ENCODE results near the gene TMX1. TPM values are rescaled to one million over a fixed set of nuclear protein-coding genes. Genes with fewer than 3 reads are reported as not detected.

TMX1 gene
- total and polyA plus RNA-seq, 4 donors, result 8.8 to 26.9 (median 19.5) TPM

- intact Hi-C loops (cut with DNase I), result no loop called here
- no peaks in the 10 kb centered on the region for H3K27me3 ChIP-seq (ENCODE audit: control insufficient read depth in 1 of 2, insufficient read depth in 2 of 2, low read length in 1 of 2)
- H3K36me3 ChIP-seq (ENCODE audit: control insufficient read depth in 1 of 2, insufficient read depth in 2 of 2, low read length in 1 of 2), result no peaks in the 10 kb centered on the region
- H3K27ac ChIP-seq (ENCODE audit: low read depth in 1 of 2, low read length in 2 of 2), result no peak overlapping the region
- ATAC-seq (ENCODE audit: low FRiP score) (peak; percentile 50), DNase-seq (no peak)
- 85 to 86% methylated on average over 6 of the region's 6 CpGs for WGBS, 2 donors
- peaks cover 0 to 1% of the 10 kb centered on the region in 2 donors for H3K4me1 ChIP-seq (ENCODE audit: control insufficient read depth in 1 of 2, insufficient read depth in 2 of 2, low read length in 2 of 2)
- H3K4me3 ChIP-seq (ENCODE audit: low read length in 2 of 2), result no peak overlapping the region
- no peaks in the 10 kb centered on the region for H3K9me3 ChIP-seq (ENCODE audit: control insufficient read depth, low read length)
Observed at GRCh38 chr14:51293912-51294389, 53.9 kb downstream of the TMX1 start.

DNA sequence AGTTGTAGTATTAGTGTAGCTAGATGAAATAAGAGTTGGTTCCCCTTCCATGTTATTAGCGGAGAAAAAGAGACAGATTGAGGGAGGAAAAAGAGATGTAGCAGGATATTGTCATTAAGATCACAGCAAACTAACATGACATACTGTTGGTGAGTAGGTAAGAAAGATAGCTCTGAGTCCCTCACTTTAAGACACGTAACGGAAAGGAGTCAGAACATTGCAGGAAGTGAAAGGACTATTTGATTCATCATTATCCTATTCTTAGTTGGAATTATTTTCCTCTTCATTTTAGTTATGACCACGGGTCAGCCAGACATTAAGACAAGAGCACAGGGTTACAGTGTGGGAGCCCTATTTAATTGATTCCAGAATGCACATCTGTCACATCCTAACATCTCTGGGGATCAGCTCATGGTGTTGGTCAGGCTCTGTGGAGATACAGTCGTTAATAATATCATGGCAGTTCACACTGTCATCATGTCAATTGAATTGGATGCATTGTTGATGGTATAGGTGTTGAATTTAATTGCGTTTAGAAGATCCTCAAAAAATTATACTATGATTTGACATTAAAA is 55.0 kb downstream of the TMX1 start:
- Histone ChIP-seq H3K27me3 (ENCODE audit: control insufficient read depth in 1 of 2, insufficient read depth in 2 of 2, low read length in 1 of 2) (no peaks in the 10 kb centered on the region), H3K4me1 (ENCODE audit: control insufficient read depth in 1 of 2, insufficient read depth in 2 of 2, low read length in 2 of 2) (peaks cover 0 to 1% of the 10 kb centered on the region in 2 donors), H3K36me3 (ENCODE audit: control insufficient read depth in 1 of 2, insufficient read depth in 2 of 2, low read length in 1 of 2) (no peaks in the 10 kb centered on the region), H3K9me3 (ENCODE audit: control insufficient read depth, low read length) (no peaks in the 10 kb centered on the region), H3K4me3 (ENCODE audit: low read length in 2 of 2) (no peak overlapping the region), H3K27ac (ENCODE audit: low read depth in 1 of 2, low read length in 2 of 2) (no peak overlapping the region)
- DNase-seq, result no peak
- ATAC-seq (ENCODE audit: low FRiP score), result no peak
- WGBS, 2 donors, result 61 to 77% methylated on average over 6 of the region's 6 CpGs
- intact Hi-C loops (cut with DNase I), result no loop called here

GRCh38 chr14:51295646-51296263 is 55.7 kb downstream of the TMX1 start:
- H3K4me3 ChIP-seq (ENCODE audit: low read length in 2 of 2), result no peak overlapping the region
- H3K27ac ChIP-seq (ENCODE audit: low read depth in 1 of 2, low read length in 2 of 2), result no peak overlapping the region
- WGBS, 2 donors, result 77 to 85% methylated on average over 6 of the region's 6 CpGs
- H3K4me1 ChIP-seq (ENCODE audit: control insufficient read depth in 1 of 2, insufficient read depth in 2 of 2, low read length in 2 of 2), result peaks cover 0 to 1% of the 10 kb centered on the region in 2 donors
- no peaks in the 10 kb centered on the region for H3K27me3 ChIP-seq (ENCODE audit: control insufficient read depth in 1 of 2, insufficient read depth in 2 of 2, low read length in 1 of 2)
- no peaks in the 10 kb centered on the region for H3K9me3 ChIP-seq (ENCODE audit: control insufficient read depth, low read length)
- intact Hi-C loops (cut with DNase I), result no loop called here
- DNase-seq, result no peak
- H3K36me3 ChIP-seq (ENCODE audit: control insufficient read depth in 1 of 2, insufficient read depth in 2 of 2, low read length in 1 of 2), result no peaks in the 10 kb centered on the region
- no peak for ATAC-seq (ENCODE audit: low FRiP score)

DNA sequence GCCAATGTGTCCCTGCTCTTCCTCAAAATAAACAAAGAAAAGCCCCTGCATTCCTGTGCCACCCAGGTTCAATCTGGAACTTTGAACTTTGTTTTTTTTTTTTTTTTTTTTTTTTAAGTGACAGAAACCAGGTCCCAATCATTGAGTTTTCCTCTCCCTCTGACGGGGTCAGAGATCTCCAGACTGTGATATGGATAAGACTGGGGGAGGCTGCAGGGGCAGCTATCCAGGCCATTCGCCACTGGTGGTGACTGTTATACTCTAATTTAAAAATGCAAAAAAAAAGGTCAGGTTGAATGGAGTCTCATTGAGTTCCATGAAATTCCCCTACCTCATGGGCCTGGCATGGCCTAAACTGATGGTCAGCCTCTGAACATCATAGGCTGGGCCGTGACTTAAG is 57.0 kb downstream of the TMX1 start:
- Histone ChIP-seq H3K36me3 (ENCODE audit: control insufficient read depth in 1 of 2, insufficient read depth in 2 of 2, low read length in 1 of 2) (no peaks in the 10 kb centered on the region), H3K27ac (ENCODE audit: low read depth in 1 of 2, low read length in 2 of 2) (no peak overlapping the region), H3K9me3 (ENCODE audit: control insufficient read depth, low read length) (no peaks in the 10 kb centered on the region), H3K4me3 (ENCODE audit: low read length in 2 of 2) (no peak overlapping the region), H3K27me3 (ENCODE audit: control insufficient read depth in 1 of 2, insufficient read depth in 2 of 2, low read length in 1 of 2) (no peaks in the 10 kb centered on the region), H3K4me1 (ENCODE audit: control insufficient read depth in 1 of 2, insufficient read depth in 2 of 2, low read length in 2 of 2) (peaks cover 0 to 1% of the 10 kb centered on the region in 2 donors)
- no peak for DNase-seq
- 95 to 98% methylated on average over 3 of the region's 3 CpGs for WGBS, 2 donors
- no peak for ATAC-seq (ENCODE audit: low FRiP score)
- intact Hi-C loops (cut with DNase I), result no loop called here

GRCh38 chr14:51298895-51299294 is 58.8 kb downstream of the TMX1 start:
- WGBS, 2 donors, result 83 to 90% methylated on average over 1 of the region's 1 CpG
- no peaks in the 10 kb centered on the region for H3K4me1 ChIP-seq (ENCODE audit: control insufficient read depth in 1 of 2, insufficient read depth in 2 of 2, low read length in 2 of 2)
- DNase-seq (no peak), ATAC-seq (ENCODE audit: low FRiP score) (no peak)
- no peak overlapping the region for H3K27ac ChIP-seq (ENCODE audit: low read depth in 1 of 2, low read length in 2 of 2)
- no peaks in the 10 kb centered on the region for H3K36me3 ChIP-seq (ENCODE audit: control insufficient read depth in 1 of 2, insufficient read depth in 2 of 2, low read length in 1 of 2)
- H3K9me3 ChIP-seq (ENCODE audit: control insufficient read depth, low read length), result no peaks in the 10 kb centered on the region
- intact Hi-C loops (cut with DNase I), result no loop called here
- no peak overlapping the region for H3K4me3 ChIP-seq (ENCODE audit: low read length in 2 of 2)
- H3K27me3 ChIP-seq (ENCODE audit: control insufficient read depth in 1 of 2, insufficient read depth in 2 of 2, low read length in 1 of 2), result no peaks in the 10 kb centered on the region

DNA sequence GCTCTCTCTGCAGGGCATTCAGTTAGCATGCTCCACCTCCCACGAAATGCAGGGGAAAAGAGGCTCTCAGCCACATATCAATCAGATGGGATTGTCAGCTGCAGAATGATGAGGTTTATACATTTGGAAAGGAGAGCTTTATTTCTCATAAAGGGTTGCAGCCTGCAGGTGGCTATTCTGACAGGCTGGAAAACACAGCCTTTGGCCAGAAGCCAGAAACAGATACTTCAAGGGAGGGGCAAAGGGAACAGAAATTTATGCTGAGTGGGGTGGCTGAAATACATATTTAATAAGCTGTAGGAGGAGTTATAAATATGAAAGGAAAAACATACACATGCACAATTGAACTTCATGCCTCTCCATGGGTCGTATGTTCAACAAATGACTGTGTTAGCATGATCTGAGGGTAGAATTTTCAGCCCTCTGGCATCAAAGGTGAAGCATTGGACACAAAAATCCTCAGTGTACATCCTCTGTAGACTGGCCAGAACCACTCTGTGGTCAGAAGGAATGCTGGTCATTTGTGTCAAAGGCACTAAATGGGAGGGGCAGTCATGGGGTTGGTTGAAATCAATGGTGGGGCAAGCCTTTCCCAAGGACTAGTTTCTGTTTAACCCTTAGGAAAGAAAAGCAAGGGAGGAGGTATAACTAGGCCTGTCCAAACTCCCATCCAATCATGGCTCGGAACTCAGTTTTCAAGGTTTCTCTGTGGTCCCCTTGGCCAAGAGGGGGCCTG is 62.4 kb downstream of the TMX1 start:
- ATAC-seq (ENCODE audit: low FRiP score) (no peak), DNase-seq (no peak)
- no peaks in the 10 kb centered on the region for H3K36me3 ChIP-seq (ENCODE audit: control insufficient read depth in 1 of 2, insufficient read depth in 2 of 2, low read length in 1 of 2)
- no peak overlapping the region for H3K27ac ChIP-seq (ENCODE audit: low read depth in 1 of 2, low read length in 2 of 2)
- H3K27me3 ChIP-seq (ENCODE audit: control insufficient read depth in 1 of 2, insufficient read depth in 2 of 2, low read length in 1 of 2), result no peaks in the 10 kb centered on the region
- H3K4me3 ChIP-seq (ENCODE audit: low read length in 2 of 2), result no peak overlapping the region
- intact Hi-C loops (cut with DNase I), result no loop called here
- 95 to 97% methylated on average over 3 of the region's 3 CpGs for WGBS, 2 donors
- no peaks in the 10 kb centered on the region for H3K9me3 ChIP-seq (ENCODE audit: control insufficient read depth, low read length)
- peaks cover 0 to 2% of the 10 kb centered on the region in 2 donors for H3K4me1 ChIP-seq (ENCODE audit: control insufficient read depth in 1 of 2, insufficient read depth in 2 of 2, low read length in 2 of 2)

DNA sequence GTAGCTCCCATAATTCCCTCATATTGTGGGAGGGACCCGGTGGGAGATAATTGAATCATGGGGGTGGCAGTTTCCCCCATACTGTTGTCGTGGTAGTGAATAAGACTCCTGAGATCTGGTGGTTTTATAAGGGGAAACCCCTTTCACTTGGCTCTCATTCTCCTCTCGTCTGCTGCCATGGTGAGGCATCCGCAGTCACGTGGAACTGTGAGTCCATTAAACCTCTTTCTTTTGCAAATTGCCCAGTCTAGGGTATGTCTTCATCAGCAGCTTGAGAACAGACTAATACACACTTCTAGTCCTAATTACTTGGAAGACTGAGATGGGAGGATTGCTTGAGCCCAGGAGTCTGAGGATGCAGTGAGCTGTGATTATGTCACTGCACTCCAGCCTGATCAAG is 64.4 kb downstream of the TMX1 start:
- H3K9me3 ChIP-seq (ENCODE audit: control insufficient read depth, low read length), result no peaks in the 10 kb centered on the region
- no peaks in the 10 kb centered on the region for H3K36me3 ChIP-seq (ENCODE audit: control insufficient read depth in 1 of 2, insufficient read depth in 2 of 2, low read length in 1 of 2)
- 77 to 84% methylated on average over 5 of the region's 5 CpGs for WGBS, 2 donors
- ATAC-seq (ENCODE audit: low FRiP score) (no peak), DNase-seq (no peak)
- intact Hi-C loops (cut with DNase I), result no loop called here
- no peaks in the 10 kb centered on the region for H3K27me3 ChIP-seq (ENCODE audit: control insufficient read depth in 1 of 2, insufficient read depth in 2 of 2, low read length in 1 of 2)
- H3K4me1 ChIP-seq (ENCODE audit: control insufficient read depth in 1 of 2, insufficient read depth in 2 of 2, low read length in 2 of 2), result peaks cover 0 to 2% of the 10 kb centered on the region in 2 donors
- no peak overlapping the region for H3K4me3 ChIP-seq (ENCODE audit: low read length in 2 of 2)
- no peak overlapping the region for H3K27ac ChIP-seq (ENCODE audit: low read depth in 1 of 2, low read length in 2 of 2)

- Histone ChIP-seq H3K27me3 (ENCODE audit: control insufficient read depth in 1 of 2, insufficient read depth in 2 of 2, low read length in 1 of 2) (no peaks in the 10 kb centered on the region), H3K36me3 (ENCODE audit: control insufficient read depth in 1 of 2, insufficient read depth in 2 of 2, low read length in 1 of 2) (no peaks in the 10 kb centered on the region), H3K27ac (ENCODE audit: low read depth in 1 of 2, low read length in 2 of 2) (no peak overlapping the region), H3K4me3 (ENCODE audit: low read length in 2 of 2) (no peak overlapping the region), H3K9me3 (ENCODE audit: control insufficient read depth, low read length) (no peaks in the 10 kb centered on the region), H3K4me1 (ENCODE audit: control insufficient read depth in 1 of 2, insufficient read depth in 2 of 2, low read length in 2 of 2) (peaks cover 0 to 2% of the 10 kb centered on the region in 2 donors)
- intact Hi-C loops (cut with DNase I), result no loop called here
- no peak for DNase-seq
- WGBS, 2 donors, result 44 to 48% methylated on average over 4 of the region's 4 CpGs
- ATAC-seq (ENCODE audit: low FRiP score), result no peak
Observed at GRCh38 chr14:51304941-51305340, 64.9 kb downstream of the TMX1 start.

DNA sequence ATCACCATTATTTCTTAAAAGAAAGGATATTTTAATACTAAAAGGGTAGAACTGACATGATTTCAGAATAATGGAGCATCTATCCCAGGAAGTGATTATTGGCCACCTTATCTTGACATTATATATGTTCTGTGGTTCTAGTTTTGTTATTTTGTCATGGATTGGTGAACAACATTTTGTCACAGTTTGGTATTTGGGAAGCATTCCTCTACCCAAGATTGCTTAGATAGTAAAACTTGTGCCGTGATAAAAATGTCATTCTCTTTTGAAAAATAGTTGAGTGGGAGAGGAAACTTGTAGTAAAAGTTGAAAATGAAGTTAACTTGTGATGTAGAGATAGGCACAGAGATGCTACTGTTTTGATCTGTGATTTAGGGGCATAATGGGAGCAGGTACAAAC is 65.7 kb downstream of the TMX1 start:
- intact Hi-C loops (cut with DNase I), result no loop called here
- no peak for DNase-seq
- peaks cover 0 to 2% of the 10 kb centered on the region in 2 donors for H3K4me1 ChIP-seq (ENCODE audit: control insufficient read depth in 1 of 2, insufficient read depth in 2 of 2, low read length in 2 of 2)
- H3K4me3 ChIP-seq (ENCODE audit: low read length in 2 of 2), result no peak overlapping the region
- H3K36me3 ChIP-seq (ENCODE audit: control insufficient read depth in 1 of 2, insufficient read depth in 2 of 2, low read length in 1 of 2), result no peaks in the 10 kb centered on the region
- ATAC-seq (ENCODE audit: low FRiP score), result no peak
- WGBS, 2 donors, result 66 to 81% methylated on average over 1 of the region's 1 CpG
- no peak overlapping the region for H3K27ac ChIP-seq (ENCODE audit: low read depth in 1 of 2, low read length in 2 of 2)
- no peaks in the 10 kb centered on the region for H3K27me3 ChIP-seq (ENCODE audit: control insufficient read depth in 1 of 2, insufficient read depth in 2 of 2, low read length in 1 of 2)
- H3K9me3 ChIP-seq (ENCODE audit: control insufficient read depth, low read length), result no peaks in the 10 kb centered on the region

Measured in aorta (tissue), 5 donors.